IPS-NIHi11 (cell line): ENCODE measurements around the gene PRR9.

Experiments
- DNase-seq: peaks from one replicate; pipeline ENCODE4 v3.0.0; 2012; ENCODE audit warnings: mixed read lengths, low spot score

The PRR9 gene

GRCh38 chr1:153229076-153229829, 11.9 kb downstream of the PRR9 start:
- peak; percentile 58 for DNase-seq

DNA sequence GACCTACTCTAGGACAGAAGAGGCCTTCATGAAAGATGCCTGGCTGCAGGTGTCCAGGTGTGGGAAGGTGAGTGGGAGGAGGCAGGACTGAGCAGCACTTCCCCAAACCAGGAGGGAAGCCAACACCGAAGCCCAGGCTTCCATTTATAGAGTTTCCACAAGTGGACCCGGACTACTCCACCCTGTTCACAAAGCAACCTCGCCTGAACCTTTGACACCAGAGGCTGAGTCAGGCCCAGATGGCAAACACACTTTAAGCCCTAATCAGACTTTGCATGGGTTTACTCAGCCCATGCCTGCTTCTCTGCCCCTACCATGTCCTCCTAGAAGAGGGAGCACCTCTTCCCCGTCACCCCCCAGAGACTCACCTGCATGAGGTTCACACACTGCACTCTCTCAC, 14.0 kb downstream of the PRR9 start:
- DNase-seq = no peak

GRCh38 chr1:153231785-153232184, 14.4 kb downstream of the PRR9 start:
- DNase-seq = no peak

DNA sequence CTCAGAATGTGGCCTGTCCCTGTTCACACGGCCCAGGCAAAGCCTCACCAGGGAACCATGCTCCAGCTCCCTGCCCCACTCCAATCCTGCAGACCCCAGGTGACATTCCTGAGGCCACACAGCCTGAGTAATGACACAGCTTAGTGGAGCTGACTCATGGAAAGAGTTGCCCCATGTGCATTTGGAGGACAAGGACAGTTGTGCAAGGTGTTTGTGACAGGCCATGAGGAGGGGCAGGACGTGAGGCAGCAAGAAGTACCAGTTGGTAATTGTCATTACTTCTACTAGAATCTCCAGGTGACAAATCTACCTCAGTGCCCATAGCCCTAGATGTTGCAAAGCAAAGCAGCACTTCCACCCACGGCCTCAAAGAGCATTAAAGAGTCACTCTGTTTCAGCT, 15.2 kb downstream of the PRR9 start:
- DNase-seq = no peak

DNA sequence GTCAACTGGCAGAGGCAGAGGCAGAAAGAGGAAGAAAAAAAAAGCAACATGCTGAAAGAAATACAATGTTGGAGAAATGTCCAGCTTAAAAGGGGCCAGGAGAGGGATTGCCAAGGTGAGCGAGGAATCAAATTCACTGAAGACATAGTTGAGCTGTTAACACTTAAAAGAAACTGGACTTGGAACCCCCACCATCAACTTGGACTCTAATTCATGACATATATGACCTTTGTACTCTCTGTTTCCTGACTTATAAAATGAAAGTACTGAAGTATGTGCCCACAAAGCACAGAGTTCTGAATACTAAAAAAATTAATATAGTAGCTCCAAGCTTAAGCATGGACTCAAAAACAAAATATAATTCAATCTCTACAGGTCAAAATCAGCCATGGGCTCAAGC, 16.1 kb downstream of the PRR9 start:
- DNase-seq = no peak

GRCh38 chr1:153238527-153238926, 21.1 kb downstream of the PRR9 start:
- peak; percentile 39 for DNase-seq

GRCh38 chr1:153242160-153242559, 24.8 kb downstream of the PRR9 start:
- DNase-seq = no peak

GRCh38 chr1:153245466-153245865, 28.1 kb downstream of the PRR9 start:
- DNase-seq = no peak

DNA sequence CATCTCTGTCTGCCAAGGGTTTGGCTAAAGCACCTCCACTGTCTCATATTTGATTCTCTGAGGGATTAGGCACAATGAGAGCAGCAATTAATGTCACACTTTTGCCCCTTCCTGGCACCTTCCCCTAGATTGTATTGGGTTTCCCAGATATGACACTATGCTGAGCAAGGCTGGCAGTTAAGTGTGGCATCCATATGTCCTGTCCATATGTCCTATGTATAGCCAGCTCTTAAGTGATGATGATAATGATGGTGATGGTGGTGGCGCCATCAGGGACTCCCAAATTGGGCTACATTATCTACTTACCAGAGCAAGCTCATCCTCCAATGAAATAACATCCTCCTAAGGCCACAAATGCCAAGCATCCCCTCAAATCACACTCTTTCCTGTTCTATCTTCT, 28.6 kb downstream of the PRR9 start:
- no peak for DNase-seq

DNA sequence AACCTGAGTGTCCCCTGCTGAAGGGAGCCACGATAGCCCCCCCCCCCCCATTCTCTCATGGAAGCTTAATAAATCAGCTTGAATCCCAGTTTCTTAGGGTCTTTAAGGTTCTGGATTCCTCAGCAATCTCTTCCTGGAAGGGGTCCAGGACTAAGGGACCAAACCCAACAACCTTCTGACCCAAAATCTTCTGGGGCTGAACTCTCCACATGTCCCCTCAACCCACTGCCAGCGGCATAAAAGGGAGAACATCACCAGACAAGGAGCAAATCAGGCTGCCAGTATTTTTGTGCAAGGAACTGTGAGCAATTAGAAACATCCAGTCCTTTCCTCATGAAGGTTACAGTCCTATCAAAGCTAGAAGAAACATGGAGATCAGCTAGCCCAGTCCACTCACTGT, 29.4 kb downstream of the PRR9 start:
- no peak for DNase-seq

DNA sequence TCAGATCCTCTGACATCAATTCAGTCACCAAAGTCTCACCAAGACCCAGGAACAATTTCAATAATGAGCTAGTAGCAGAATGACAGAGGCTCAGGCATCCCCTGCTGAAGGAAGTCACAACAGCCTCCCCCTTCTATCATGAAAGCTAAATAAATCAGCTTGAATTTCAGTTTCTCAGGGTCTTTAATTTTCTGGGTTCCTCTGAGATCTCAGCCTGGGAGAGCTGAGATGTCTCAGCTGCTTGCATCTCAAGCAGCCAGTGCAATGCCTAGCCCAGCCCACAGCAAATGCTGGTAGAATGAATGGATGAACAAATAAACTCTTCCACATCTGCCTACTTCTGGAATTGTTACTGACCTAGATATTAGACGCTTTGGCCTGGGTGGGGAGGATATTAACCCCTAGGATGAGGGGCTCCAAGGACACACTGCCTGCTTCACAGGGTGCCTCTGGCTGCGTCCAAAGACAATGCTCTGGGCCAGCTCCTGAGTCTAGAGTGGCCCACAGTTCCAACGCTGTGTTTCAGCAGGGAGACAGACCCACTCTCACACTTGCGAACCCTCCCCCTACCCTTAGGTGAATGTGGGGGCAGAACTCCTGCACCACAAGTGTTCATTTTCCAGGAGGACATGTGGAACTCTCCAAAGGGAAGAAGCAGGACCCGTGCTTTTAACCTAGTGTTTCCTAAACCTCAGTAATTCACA, 30.9 kb downstream of the PRR9 start:
- DNase-seq = no peak

GRCh38 chr1:153250166-153250565, 32.8 kb downstream of the PRR9 start:
- no peak for DNase-seq

- no peak for DNase-seq
Observed at GRCh38 chr1:153251087-153251486, 33.7 kb downstream of the PRR9 start.

- DNase-seq = no peak
Observed at GRCh38 chr1:153251562-153251961, 34.2 kb downstream of the PRR9 start.

DNA sequence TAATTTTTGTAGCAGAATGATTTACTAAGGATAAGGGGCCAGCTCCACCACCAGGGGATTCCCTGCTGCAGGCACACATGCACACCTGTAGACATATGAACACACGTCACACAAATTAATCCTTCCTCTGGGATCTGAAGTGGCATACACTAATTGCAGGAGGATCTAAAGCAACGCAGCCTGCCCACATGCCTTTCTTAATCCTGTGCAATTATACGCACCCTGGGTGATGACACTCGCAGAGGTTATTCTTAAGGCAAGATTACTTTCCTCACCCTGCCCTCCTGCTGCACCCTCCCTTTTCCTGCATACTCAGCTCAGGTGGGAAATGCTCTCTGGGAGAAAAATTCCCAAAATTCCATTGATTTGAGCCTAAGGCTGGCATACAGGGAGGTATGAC, 34.6 kb downstream of the PRR9 start:
- DNase-seq = no peak

DNA sequence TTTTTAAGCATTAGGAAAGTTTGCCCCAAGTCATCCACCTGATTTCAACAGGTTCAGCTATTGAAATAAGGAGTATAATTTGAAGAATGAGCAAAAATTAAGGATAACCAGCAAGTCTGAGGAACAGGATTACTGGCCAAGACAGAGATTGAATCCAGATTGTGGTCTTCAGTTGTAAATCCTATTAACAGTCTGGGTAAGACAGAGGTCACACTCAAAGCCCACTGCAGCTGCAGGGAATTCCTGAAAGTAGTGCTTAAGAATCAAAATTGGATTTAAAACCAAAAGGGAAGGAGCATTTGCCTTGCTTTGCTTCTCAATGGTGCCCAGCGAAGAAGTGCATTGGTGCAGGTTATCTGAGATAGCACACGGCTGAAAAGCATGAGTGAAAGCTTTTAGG, 35.7 kb downstream of the PRR9 start:
- DNase-seq = no peak

- DNase-seq = no peak
Observed at GRCh38 chr1:153253693-153254092, 36.3 kb downstream of the PRR9 start.

- no peak for DNase-seq
Observed at GRCh38 chr1:153259387-153259786, 42.0 kb downstream of the PRR9 start, which contains the start of gene LORICRIN. Gene LORICRIN, plus strand, starts transcription at chr1:153259687. Its CDS starts 1,263 bp downstream, at chr1:153260950.

- peak; percentile 56 for DNase-seq
Observed at GRCh38 chr1:153260585-153261280, 43.3 kb downstream of the PRR9 start.

DNA sequence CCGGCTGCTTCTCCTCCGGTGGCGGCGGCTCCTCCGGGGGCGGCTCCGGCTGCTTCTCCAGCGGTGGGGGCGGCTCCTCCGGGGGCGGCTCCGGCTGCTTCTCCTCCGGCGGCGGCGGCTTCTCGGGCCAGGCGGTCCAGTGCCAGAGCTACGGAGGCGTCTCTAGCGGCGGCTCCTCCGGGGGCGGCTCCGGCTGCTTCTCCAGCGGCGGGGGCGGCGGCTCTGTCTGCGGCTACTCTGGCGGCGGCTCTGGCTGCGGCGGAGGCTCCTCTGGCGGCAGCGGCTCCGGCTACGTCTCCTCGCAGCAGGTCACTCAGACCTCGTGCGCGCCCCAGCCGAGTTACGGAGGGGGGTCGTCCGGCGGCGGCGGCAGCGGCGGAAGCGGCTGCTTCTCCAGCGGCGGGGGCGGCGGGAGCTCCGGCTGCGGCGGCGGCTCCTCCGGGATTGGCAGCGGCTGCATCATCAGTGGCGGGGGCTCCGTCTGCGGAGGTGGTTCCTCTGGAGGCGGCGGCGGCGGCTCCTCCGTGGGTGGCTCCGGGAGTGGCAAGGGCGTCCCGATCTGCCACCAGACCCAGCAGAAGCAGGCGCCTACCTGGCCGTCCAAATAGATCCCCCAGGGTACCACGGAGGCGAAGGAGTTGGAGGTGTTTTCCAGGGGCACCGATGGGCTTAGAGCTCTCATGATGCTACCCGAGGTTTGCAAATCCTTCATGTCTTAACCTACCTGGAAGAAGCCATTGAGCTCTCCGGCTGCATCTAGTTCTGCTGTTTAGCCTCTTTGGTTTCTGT, 44.1 kb downstream of the PRR9 start:
- peak; percentile 69 for DNase-seq

- no peak for DNase-seq
Observed at GRCh38 chr1:153262070-153262366, 44.6 kb downstream of the PRR9 start.

DNA sequence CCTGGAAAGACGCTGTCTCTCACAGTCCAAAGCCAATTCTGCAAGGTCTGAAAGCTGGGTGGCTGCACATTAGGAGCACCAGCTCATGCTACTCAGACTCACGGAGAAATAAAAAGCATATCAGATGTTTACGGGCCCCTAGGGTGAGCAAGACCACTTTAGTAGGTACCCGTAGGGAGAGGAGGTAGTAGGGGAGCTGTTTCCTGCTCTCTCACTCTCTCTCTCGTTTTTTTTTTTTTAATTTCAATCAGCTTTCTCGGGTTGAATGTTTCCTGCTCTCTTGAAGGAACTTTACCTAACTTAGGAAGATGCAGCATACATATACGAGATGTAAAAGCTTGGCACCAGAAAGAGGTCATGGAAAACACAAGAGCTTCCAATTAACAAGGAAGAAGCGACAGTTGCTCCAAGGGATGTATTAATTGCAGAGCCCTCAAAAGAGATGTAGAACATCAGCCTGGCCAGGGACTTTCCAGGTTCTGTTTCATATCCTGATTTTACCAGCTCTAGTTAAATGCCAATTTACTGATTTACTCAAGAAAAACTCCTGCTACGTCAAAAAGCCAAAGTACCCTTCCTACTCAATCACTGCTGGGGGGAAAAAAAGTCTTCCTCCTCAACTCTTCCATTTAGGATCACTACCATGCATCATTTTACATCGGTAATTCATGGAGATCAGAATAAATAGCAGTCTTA, 45.2 kb downstream of the PRR9 start:
- no peak for DNase-seq
